Karpas-422 (cell line): ENCODE results near the gene SPTB. TPM values are rescaled to one million over a fixed set of nuclear protein-coding genes. Genes with fewer than 3 reads are reported as not detected.

Experiments
- DNase-seq: peaks from one replicate; pipeline ENCODE4 v3.0.0-alpha.2; 2015
- H2AFZ ChIP-seq: fragments of 200-600 bp; sonication (generic); 2 replicates; pipeline ENCODE4 v1.6.1; 2014; ENCODE audit warnings: antibody characterized with exemption, low read length, mixed read lengths
- H3K27ac ChIP-seq: fragments of 200-600 bp; sonication (generic); 2 replicates; pipeline ENCODE4 v1.5.1; 2014; ENCODE audit warnings: mild to moderate bottlenecking, low read length, moderate library complexity
- H3K27me3 ChIP-seq: fragments of 200-600 bp; sonication (generic); 2 replicates; pipeline ENCODE4 v1.6.1; 2014; ENCODE audit warnings: low read length, mixed read lengths
- H3K36me3 ChIP-seq: fragments of 200-600 bp; sonication (generic); 2 replicates; pipeline ENCODE4 v1.6.1; 2014; ENCODE audit warnings: low read length, mixed read lengths; ENCODE audit not compliant: insufficient read depth
- H3K4me1 ChIP-seq: fragments of 200-600 bp; sonication (generic); 2 replicates; pipeline ENCODE4 v1.6.1; 2014; ENCODE audit warnings: mild to moderate bottlenecking, low read length, mixed read lengths
- H3K4me2 ChIP-seq: fragments of 200-600 bp; sonication (generic); 2 replicates; pipeline ENCODE4 v1.6.1; 2014; ENCODE audit warnings: low read length, low read depth, mild to moderate bottlenecking; ENCODE audit not compliant: poor library complexity, severe bottlenecking
- H3K4me3 ChIP-seq: fragments of 200-600 bp; sonication (generic); 2 replicates; pipeline ENCODE4 v1.5.1; 2014; ENCODE audit warnings: mild to moderate bottlenecking, antibody characterized with exemption, low read length, mixed read lengths
- H3K79me2 ChIP-seq: fragments of 200-600 bp; sonication (generic); 2 replicates; pipeline ENCODE4 v1.6.1; 2014; ENCODE audit warnings: mild to moderate bottlenecking, low read length, mixed read lengths
- H3K9ac ChIP-seq: fragments of 200-600 bp; sonication (generic); 2 replicates; pipeline ENCODE4 v1.6.0; 2014; ENCODE audit warnings: low read length
- H3K9me2 ChIP-seq: fragments of 200-600 bp; sonication (generic), shearing (Covaris generic); replicated peaks from 2 replicates; pipeline ENCODE4 v1.6.0; 2014; ENCODE audit warnings: mild to moderate bottlenecking, low read length, moderate library complexity; ENCODE audit not compliant: insufficient read depth
- H3K9me3 ChIP-seq: fragments of 300-700, 200-600 bp; sonication (generic); 2 replicates; pipeline ENCODE4 v1.6.1; 2014; ENCODE audit warnings: low read length, mixed read lengths
- H4K20me1 ChIP-seq: fragments of 200-600 bp; sonication (generic); 2 replicates; pipeline ENCODE4 v1.6.1; 2014; ENCODE audit warnings: mild to moderate bottlenecking, antibody characterized with exemption, low read length, low read depth; ENCODE audit not compliant: insufficient read depth
- total RNA-seq: library from RNA; depleted of rRNA; stranded (reverse); fragments of >200 nt; shearing (Covaris generic); gene quantifications from 2 replicates; pipeline ENCODE4 v1.2.3, GENCODE V29; 2014; ENCODE audit warnings: low replicate concordance

The SPTB gene
- total RNA-seq, 1 experiment from 2014 or later: not detected

- no peak for DNase-seq
- Histone ChIP-seq H3K27me3 (peaks cover 5% of the 10 kb centered on the region; the same call in 1 of the 2 replicates), H3K79me2 (no peaks in the 10 kb centered on the region), H3K36me3 (peaks cover 4% of the 10 kb centered on the region; the same call in 1 of the 2 replicates), H4K20me1 (no peaks in the 10 kb centered on the region), H3K9me2 (no peaks in the 10 kb centered on the region), H3K4me3 (no peak overlapping the region), H3K9me3 (peaks cover 10% of the 10 kb centered on the region; the same call in 1 of the 2 replicates), H3K9ac (no peak overlapping the region), H3K4me1 (no peaks in the 10 kb centered on the region), H3K27ac (no peak overlapping the region), H3K4me2 (no peak overlapping the region), H2AFZ (no peak overlapping the region)
These were observed 171.3 kb downstream of the SPTB start for GRCh38 chr14:64708148-64709004.

GRCh38 chr14:64707661-64708060, 172.0 kb downstream of the SPTB start:
- Histone ChIP-seq H3K9me2 (no peaks in the 10 kb centered on the region), H3K4me2 (no peak overlapping the region), H3K27me3 (no peaks in the 10 kb centered on the region), H3K27ac (no peak overlapping the region), H3K4me3 (no peak overlapping the region), H3K9ac (no peak overlapping the region), H3K79me2 (no peaks in the 10 kb centered on the region), H3K4me1 (no peaks in the 10 kb centered on the region), H2AFZ (no peak overlapping the region), H3K9me3 (0 out of 2 replicates have a peak, but pooled peaks cover 3% of the 10 kb centered on the region), H4K20me1 (no peaks in the 10 kb centered on the region), H3K36me3 (no peaks in the 10 kb centered on the region)
- no peak for DNase-seq

GRCh38 chr14:64706593-64707193, 173.0 kb downstream of the SPTB start:
- Histone ChIP-seq H3K4me1 (no peaks in the 10 kb centered on the region), H3K9me3 (no peaks in the 10 kb centered on the region), H3K79me2 (no peaks in the 10 kb centered on the region), H2AFZ (no peak overlapping the region), H3K9me2 (no peaks in the 10 kb centered on the region), H3K27me3 (no peaks in the 10 kb centered on the region), H3K4me3 (no peak overlapping the region), H3K36me3 (no peaks in the 10 kb centered on the region), H3K27ac (no peak overlapping the region), H3K4me2 (no peak overlapping the region), H3K9ac (no peak overlapping the region), H4K20me1 (no peaks in the 10 kb centered on the region)
- DNase-seq: no peak

GRCh38 chr14:64706119-64706592, 173.6 kb downstream of the SPTB start:
- H2AFZ ChIP-seq: no peak overlapping the region
- no peaks in the 10 kb centered on the region for H3K9me3 ChIP-seq
- no peaks in the 10 kb centered on the region for H3K36me3 ChIP-seq
- H4K20me1 ChIP-seq: no peaks in the 10 kb centered on the region
- H3K4me3 ChIP-seq: no peak overlapping the region
- no peak overlapping the region for H3K9ac ChIP-seq
- H3K27ac ChIP-seq: no peak overlapping the region
- no peak overlapping the region for H3K4me2 ChIP-seq
- H3K9me2 ChIP-seq: no peaks in the 10 kb centered on the region
- no peaks in the 10 kb centered on the region for H3K27me3 ChIP-seq
- no peaks in the 10 kb centered on the region for H3K4me1 ChIP-seq
- DNase-seq: no peak
- H3K79me2 ChIP-seq: no peaks in the 10 kb centered on the region

GRCh38 chr14:64705381-64706118, 174.2 kb downstream of the SPTB start:
- no peaks in the 10 kb centered on the region for H3K27me3 ChIP-seq
- H3K4me1 ChIP-seq: no peaks in the 10 kb centered on the region
- no peak overlapping the region for H3K4me3 ChIP-seq
- no peaks in the 10 kb centered on the region for H3K9me2 ChIP-seq
- no peaks in the 10 kb centered on the region for H3K36me3 ChIP-seq
- no peak overlapping the region for H2AFZ ChIP-seq
- no peaks in the 10 kb centered on the region for H3K9me3 ChIP-seq
- H3K79me2 ChIP-seq: no peaks in the 10 kb centered on the region
- DNase-seq: no peak
- no peak overlapping the region for H3K4me2 ChIP-seq
- H3K27ac ChIP-seq: no peak overlapping the region
- H3K9ac ChIP-seq: no peak overlapping the region
- no peaks in the 10 kb centered on the region for H4K20me1 ChIP-seq

GRCh38 chr14:64704743-64705380, 174.8 kb downstream of the SPTB start:
- Histone ChIP-seq H3K9ac (no peak overlapping the region), H3K4me2 (no peak overlapping the region), H2AFZ (no peak overlapping the region), H3K4me1 (no peaks in the 10 kb centered on the region), H3K27me3 (no peaks in the 10 kb centered on the region), H3K27ac (no peak overlapping the region), H3K4me3 (no peak overlapping the region), H3K36me3 (no peaks in the 10 kb centered on the region), H3K9me3 (no peaks in the 10 kb centered on the region), H3K9me2 (no peaks in the 10 kb centered on the region), H4K20me1 (no peaks in the 10 kb centered on the region), H3K79me2 (no peaks in the 10 kb centered on the region)
- no peak for DNase-seq

GRCh38 chr14:64704143-64704742, 175.5 kb downstream of the SPTB start, which contains the start of gene PLEKHG3:
PLEKHG3 (plus strand) TSS chr14:64704424; CDS start chr14:64727632, 23,208 bp downstream.
- no peaks in the 10 kb centered on the region for H3K4me1 ChIP-seq
- H3K9ac ChIP-seq: no peak within 1 kb of the TSS
- H3K4me3 ChIP-seq: no peak within 1 kb of the TSS
- no peak within 1 kb of the TSS for H3K27ac ChIP-seq
- no peak for DNase-seq
- no peak within 1 kb of the TSS for H2AFZ ChIP-seq
- H4K20me1 ChIP-seq: no peaks in the 10 kb centered on the region
- H3K79me2 ChIP-seq: no peaks in the 10 kb centered on the region
- H3K9me3 ChIP-seq: no peaks in the 10 kb centered on the region
- no peaks in the 10 kb centered on the region for H3K9me2 ChIP-seq
- no peak within 1 kb of the TSS for H3K4me2 ChIP-seq
- no peaks in the 10 kb centered on the region for H3K27me3 ChIP-seq
- H3K36me3 ChIP-seq: no peaks in the 10 kb centered on the region
